ENCODE measurements around the gene PFKFB3. TPM values are rescaled to one million over a fixed set of nuclear protein-coding genes. Genes with fewer than 3 reads are reported as not detected.
"Not testable (repeated sequence)": the region's sequence is repeated elsewhere in the genome, so short reads cannot be mapped to it uniquely, and the experiment has no call there.

PFKFB3 gene
- total RNA-seq, 1 donor from 2014 or later = 21.0 TPM

- DNase-seq = no peak
These were observed 541 bp upstream of the PFKFB3 start for GRCh38 chr10:6202098-6202683.

- peak; percentile 82 for DNase-seq
These were observed 765 bp downstream of the PFKFB3 start for GRCh38 chr10:6203331-6204062.

- DNase-seq = no peak
These were observed 1.3 kb downstream of the PFKFB3 start for GRCh38 chr10:6204063-6204340.

GRCh38 chr10:6204341-6205191, 1.8 kb downstream of the PFKFB3 start:
- no peak for DNase-seq

- DNase-seq = not testable (repeated sequence)
These were observed 3.8 kb downstream of the PFKFB3 start for GRCh38 chr10:6206486-6206885.

GRCh38 chr10:6207658-6208057, 4.9 kb downstream of the PFKFB3 start:
- no peak for DNase-seq

GRCh38 chr10:6208799-6209235, 6.1 kb downstream of the PFKFB3 start:
- DNase-seq = no peak

GRCh38 chr10:6211341-6211670, 8.6 kb downstream of the PFKFB3 start:
- DNase-seq = no peak

GRCh38 chr10:6211671-6212635, 9.2 kb downstream of the PFKFB3 start:
- DNase-seq = peak; percentile 54

- DNase-seq = no peak
These were observed 10.1 kb downstream of the PFKFB3 start for GRCh38 chr10:6212806-6213205.

GRCh38 chr10:6213257-6213905, 10.6 kb downstream of the PFKFB3 start:
- DNase-seq = no peak

- DNase-seq = no peak
These were observed 11.2 kb downstream of the PFKFB3 start for GRCh38 chr10:6213908-6214307.

- no peak for DNase-seq
These were observed 11.9 kb downstream of the PFKFB3 start for GRCh38 chr10:6214612-6215011.

GRCh38 chr10:6215241-6215640, 12.5 kb downstream of the PFKFB3 start:
- DNase-seq = no peak

- no peak for DNase-seq
These were observed 13.2 kb downstream of the PFKFB3 start for GRCh38 chr10:6215683-6216484.

GRCh38 chr10:6216916-6217315, 14.2 kb downstream of the PFKFB3 start:
- no peak for DNase-seq

- no peak for DNase-seq
These were observed 14.9 kb downstream of the PFKFB3 start for GRCh38 chr10:6217611-6218010.

GRCh38 chr10:6218692-6219493, 16.2 kb downstream of the PFKFB3 start:
- no peak for DNase-seq

GRCh38 chr10:6219494-6219836, 16.7 kb downstream of the PFKFB3 start:
- no peak for DNase-seq

Measured in tongue (tissue), 2 donors.